WERI-Rb-1 (cell line): ENCODE measurements around the gene NPHP4.

ENCODE experiments used
- DNase-seq: peaks from one replicate; pipeline ENCODE4 v3.0.0-alpha.2; 2020
- H3K27ac ChIP-seq: fragments of 250-450 bp; sonication (Bioruptor Pico); 2 replicates; pipeline ENCODE4 v1.5.1; 2020; ENCODE audit warnings: mild to moderate bottlenecking, moderate library complexity
- H3K27me3 ChIP-seq: fragments of 250-450 bp; sonication (Bioruptor Pico); 2 replicates; pipeline ENCODE4 v1.5.1; 2021; ENCODE audit warnings: mild to moderate bottlenecking, low read depth, moderate library complexity; ENCODE audit not compliant: insufficient read depth, severe bottlenecking
- H3K36me3 ChIP-seq: fragments of 250-450 bp; sonication (Bioruptor Pico); 2 replicates; pipeline ENCODE4 v1.5.1; 2020; ENCODE audit warnings: mild to moderate bottlenecking, moderate library complexity
- H3K4me3 ChIP-seq: 2 replicates; pipeline ENCODE4 v1.5.1; 2011; ENCODE audit warnings: low read depth, mild to moderate bottlenecking, control low read depth, low read length
- H3K9me3 ChIP-seq: fragments of 250-450 bp; sonication (Bioruptor Pico); 2 replicates; pipeline ENCODE4 v1.5.1; 2021; ENCODE audit warnings: mild to moderate bottlenecking, moderate library complexity; ENCODE audit not compliant: severe bottlenecking
- CTCF ChIP-seq: IDR thresholded peaks from 2 replicates; pipeline ENCODE4 v1.5.1; 2011; ENCODE audit warnings: low read depth, mild to moderate bottlenecking, control low read depth, inconsistent platforms, low read length

The NPHP4 gene

GRCh38 chr1:5992814-5993555 is 760 bp upstream of the NPHP4 start:
- peak overlapping the region; percentile 78 for H3K4me3 ChIP-seq
- DNase-seq = peak; percentile 44
- H3K27me3 ChIP-seq = no peaks in the 10 kb centered on the region
- H3K9me3 ChIP-seq = no peaks in the 10 kb centered on the region
- H3K36me3 ChIP-seq = peaks cover 16% of the 10 kb centered on the region; the same call in 1 of the 2 replicates
- no peak for TF ChIP-seq CTCF
- H3K27ac ChIP-seq = peak overlapping the region; percentile 88

GRCh38 chr1:5991381-5992025 is 722 bp downstream of the NPHP4 start:
- Histone ChIP-seq H3K36me3 (peaks cover 16% of the 10 kb centered on the region; the same call in 1 of the 2 replicates), H3K4me3 (peak overlapping the region; percentile 78), H3K27me3 (no peaks in the 10 kb centered on the region), H3K9me3 (no peaks in the 10 kb centered on the region), H3K27ac (peak overlapping the region; percentile 83)
- DNase-seq = peak; percentile 47
- TF ChIP-seq CTCF = no peak

- no peak overlapping the region for H3K27ac ChIP-seq
Measured at GRCh38 chr1:5990913-5991312, 1.3 kb downstream of the NPHP4 start.

GRCh38 chr1:5989731-5990271 is 2.4 kb downstream of the NPHP4 start:
- H3K36me3 ChIP-seq = peaks cover 23% of the 10 kb centered on the region

More at GRCh38 chr1:5990913-5991312, 1.3 kb downstream of the NPHP4 start:
- H3K27me3 ChIP-seq = no peaks in the 10 kb centered on the region
- peak overlapping the region; percentile 78 for H3K4me3 ChIP-seq
- no peaks in the 10 kb centered on the region for H3K9me3 ChIP-seq
- no peak for TF ChIP-seq CTCF
- DNase-seq = no peak
- H3K36me3 ChIP-seq = peaks cover 15% of the 10 kb centered on the region

GRCh38 chr1:5989286-5989605 is 3.0 kb downstream of the NPHP4 start:
- Histone ChIP-seq H3K4me3 (no peak overlapping the region), H3K9me3 (no peaks in the 10 kb centered on the region), H3K27me3 (no peaks in the 10 kb centered on the region), H3K27ac (no peak overlapping the region), H3K36me3 (peaks cover 25% of the 10 kb centered on the region)
- no peak for TF ChIP-seq CTCF
- no peak for DNase-seq

More at GRCh38 chr1:5989731-5990271, 2.4 kb downstream of the NPHP4 start:
- no peaks in the 10 kb centered on the region for H3K9me3 ChIP-seq
- no peak for TF ChIP-seq CTCF
- H3K27me3 ChIP-seq = no peaks in the 10 kb centered on the region
- H3K27ac ChIP-seq = no peak overlapping the region
- DNase-seq = no peak
- H3K4me3 ChIP-seq = no peak overlapping the region
